Ovary (tissue), 9 donors: ENCODE results near the gene CDC14A. TPM values are rescaled to one million over a fixed set of nuclear protein-coding genes. Genes with fewer than 3 reads are reported as not detected.

Experiments
- DNase-seq, 5 donors: peaks; one replicate each; pipeline ENCODE4 v3.0.0-alpha.2; 2019 to 2020
- H3K27ac ChIP-seq, 2 donors: fragments of 200-600 bp; one replicate each; pipeline versions ENCODE4 v1.5.1 to v1.8.0; 2019 to 2022
- H3K27me3 ChIP-seq: fragments of 200-600 bp; one replicate; pipeline ENCODE4 v1.8.0; 2022
- H3K36me3 ChIP-seq: fragments of 200-600 bp; sonication (generic); one replicate; pipeline ENCODE4 v1.5.1; 2019
- H3K4me1 ChIP-seq: one replicate; pipeline ENCODE4 v1.8.1; 2013; ENCODE audit warnings: mild to moderate bottlenecking, moderate library complexity; ENCODE audit not compliant: insufficient read depth
- H3K4me3 ChIP-seq: fragments of 200-600 bp; sonication (generic); one replicate; pipeline ENCODE4 v1.5.1; 2017
- H3K9me3 ChIP-seq, 2 donors: fragments of 200-600 bp in 1 of 2; sonication (generic) in 1 of 2; one replicate each; pipeline versions ENCODE4 v1.5.1 to v1.8.1; 2013 to 2019; ENCODE audit warnings: mild to moderate bottlenecking in 1 of 2, moderate library complexity in 1 of 2
- EP300 ChIP-seq: sonication (generic); formaldehyde crosslinking; IDR thresholded peaks from one replicate; pipeline ENCODE4 v1.6.1; 2017; ENCODE audit warnings: antibody characterized with exemption
- POLR2A ChIP-seq: fragments of 450-650 bp; IDR thresholded peaks from one replicate; pipeline ENCODE4 v1.6.1; 2017; ENCODE audit warnings: antibody characterized with exemption, mild to moderate bottlenecking, moderate library complexity
- WGBS, 3 donors: extraction: QIAGEN DNeasy Blood & Tissue Kit in 1 of 3; methylation state at CpG; one replicate each; pipeline versions ENCODE4 v1.1.5 to v1.1.7; 2013 to 2017; 5-methylcytosine and 5-hydroxymethylcytosine counted together
- intact Hi-C, 4 donors: fragments of 100-400 bp; cut with DNase I; formaldehyde crosslinking; loops; one replicate each; pipeline versions ENCODE4 v1.11.0 to v1.15.1; 2022 to 2023
- polyA plus RNA-seq, 2 donors: library from polyadenylated mRNA; stranded (reverse); fragments of 200-250 nt in 1 of 2; fragments of 350-450 nt in 1 of 2; fragmentation: Illumina TruSeq in 1 of 2; extraction: RNeasy Lipid Tissue Mini Kit (QIAGEN cat#74804) in 1 of 2; gene quantifications; one replicate each; pipeline ENCODE4 v1.2.3, GENCODE V29; 2013 to 2014
- total RNA-seq, 7 donors: library from RNA; depleted of rRNA in 2 of 7; stranded (reverse); fragments of >200 nt in 2 of 7; fragmentation: NEBNext Ultra II Directional in 3 of 7; extraction: Animal tissue kit (Norgen Biotek cat#: 25700) in 3 of 7; gene quantifications; one replicate each; pipeline versions ENCODE4 v1.1.0 to v1.2.4, GENCODE V29; 2016 to 2023
- TF ChIP-seq, protein P1 (sequence below), 3 donors: fragments of 450-650 bp in 2 of 3; fragments of 200-600 bp in 1 of 3; IDR thresholded peaks; one replicate each; pipeline versions ENCODE4 v1.5.1 to v1.8.0; 2016 to 2022; ENCODE audit warnings: antibody characterized with exemption in 3 of 3, mild to moderate bottlenecking in 1 of 3
- donor health status: DM: no; HTN: no; CAD: no; lungs with moderate emphysema.
- donor health status: DM: no; HTN: no; CAD: no.
- donor health status: Bipolar disorder and iron deficiency.
- donor health status: DM: yes; HTN: yes; CAD: no.
- donor health status: DM: no; HTN: no; CAD: no.
- donor health status: DM: yes; HTN: yes; CAD: no.

CDC14A gene
- total and polyA plus RNA-seq, 9 donors: 4.6 to 47.4 (median 8.6) TPM

DNA sequence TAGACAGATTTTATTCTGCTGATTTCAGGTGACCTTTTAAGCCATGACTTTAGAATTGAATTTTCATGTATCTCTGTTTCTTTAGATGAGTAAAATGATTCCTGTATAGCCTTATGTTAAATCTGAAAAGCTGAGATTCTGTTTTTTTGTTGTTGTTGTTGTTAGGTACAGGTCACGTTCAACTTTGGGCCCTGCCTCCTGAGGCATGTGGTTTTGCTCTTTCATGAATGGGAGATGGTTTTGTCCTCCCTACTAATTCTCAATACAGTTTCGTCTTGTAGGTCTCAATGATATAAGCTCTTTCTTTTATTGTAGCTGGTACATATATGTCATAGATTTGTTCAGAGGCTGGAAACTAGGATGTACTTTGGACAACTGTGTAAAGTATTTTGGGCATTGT, 79.6 kb downstream of the CDC14A start:
- Histone ChIP-seq H3K27me3 (no peaks in the 10 kb centered on the region), H3K36me3 (no peaks in the 10 kb centered on the region), H3K9me3 (no peaks in the 10 kb centered on the region), H3K4me3 (no peak overlapping the region), H3K27ac (no peak overlapping the region), H3K4me1 (no peaks in the 10 kb centered on the region)
- DNase-seq: no peak
- intact Hi-C loops: no loop called here
- TF ChIP-seq POLR2A (no peak), EP300 (no peak)
- TF ChIP-seq, protein P1, sequence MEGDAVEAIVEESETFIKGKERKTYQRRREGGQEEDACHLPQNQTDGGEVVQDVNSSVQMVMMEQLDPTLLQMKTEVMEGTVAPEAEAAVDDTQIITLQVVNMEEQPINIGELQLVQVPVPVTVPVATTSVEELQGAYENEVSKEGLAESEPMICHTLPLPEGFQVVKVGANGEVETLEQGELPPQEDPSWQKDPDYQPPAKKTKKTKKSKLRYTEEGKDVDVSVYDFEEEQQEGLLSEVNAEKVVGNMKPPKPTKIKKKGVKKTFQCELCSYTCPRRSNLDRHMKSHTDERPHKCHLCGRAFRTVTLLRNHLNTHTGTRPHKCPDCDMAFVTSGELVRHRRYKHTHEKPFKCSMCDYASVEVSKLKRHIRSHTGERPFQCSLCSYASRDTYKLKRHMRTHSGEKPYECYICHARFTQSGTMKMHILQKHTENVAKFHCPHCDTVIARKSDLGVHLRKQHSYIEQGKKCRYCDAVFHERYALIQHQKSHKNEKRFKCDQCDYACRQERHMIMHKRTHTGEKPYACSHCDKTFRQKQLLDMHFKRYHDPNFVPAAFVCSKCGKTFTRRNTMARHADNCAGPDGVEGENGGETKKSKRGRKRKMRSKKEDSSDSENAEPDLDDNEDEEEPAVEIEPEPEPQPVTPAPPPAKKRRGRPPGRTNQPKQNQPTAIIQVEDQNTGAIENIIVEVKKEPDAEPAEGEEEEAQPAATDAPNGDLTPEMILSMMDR (IDR thresholded peaks at IDR 0.05): no peak
- WGBS, 3 donors: 87 to 94% (median 91%) methylated on average over 2 of the region's 2 CpGs

DNA sequence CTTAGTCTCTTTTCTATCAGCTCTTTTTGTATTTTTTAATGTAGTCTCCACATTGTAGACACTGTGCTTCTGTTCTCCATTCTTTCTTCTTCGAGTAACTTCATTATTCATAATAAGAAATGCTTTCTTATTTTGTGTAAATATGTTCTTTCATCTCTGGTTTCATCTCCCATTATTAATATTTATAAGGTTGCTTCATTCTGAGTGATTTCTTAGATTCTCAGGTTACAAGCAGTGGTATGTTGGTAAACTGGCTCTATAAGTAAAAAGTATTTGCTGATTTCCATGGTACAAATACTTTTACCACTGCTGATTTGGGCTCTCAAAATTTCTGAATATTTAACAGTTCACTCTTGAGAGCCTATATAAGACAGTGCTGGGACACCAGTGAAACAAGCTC, 81.3 kb downstream of the CDC14A start:
- Histone ChIP-seq H3K27me3 (no peaks in the 10 kb centered on the region), H3K9me3 (no peaks in the 10 kb centered on the region), H3K4me1 (peaks cover under 1% of the 10 kb centered on the region), H3K4me3 (no peak overlapping the region), H3K36me3 (no peaks in the 10 kb centered on the region), H3K27ac (no peak overlapping the region)
- intact Hi-C loops: no loop called here
- TF ChIP-seq EP300 (no peak), POLR2A (no peak)
- TF ChIP-seq, protein P1 (IDR thresholded peaks at IDR 0.05): no peak
- WGBS, 3 donors: 90 to 93% (median 91%) methylated on average over 1 of the region's 1 CpG
- no peak for DNase-seq

DNA sequence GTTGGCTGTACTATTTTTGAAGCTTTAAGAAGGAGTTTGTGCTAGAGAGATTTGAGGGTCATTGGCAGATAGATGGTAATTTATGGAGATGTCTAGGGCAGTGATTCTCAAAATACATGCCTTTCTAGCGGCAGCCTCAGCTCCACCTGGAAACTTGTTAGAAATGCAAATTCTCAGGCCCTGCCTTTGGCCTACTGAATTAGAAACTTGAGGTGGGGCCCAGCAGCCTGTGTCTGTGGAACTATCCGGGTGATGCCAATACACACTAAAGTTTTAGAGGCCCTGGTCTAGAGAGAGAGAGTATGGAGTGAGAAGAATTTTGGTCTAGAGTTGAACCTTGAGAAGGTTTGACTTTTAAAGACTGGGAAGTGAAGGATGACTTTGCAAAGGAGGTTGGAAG, 82.5 kb downstream of the CDC14A start:
- no peak for DNase-seq
- no peaks in the 10 kb centered on the region for H3K36me3 ChIP-seq
- intact Hi-C loops: no loop called here
- H3K4me3 ChIP-seq: no peak overlapping the region
- no peak for TF ChIP-seq POLR2A
- TF ChIP-seq, protein P1 (IDR thresholded peaks at IDR 0.05): no peak
- TF ChIP-seq EP300: no peak
- H3K27ac ChIP-seq: no peak overlapping the region
- WGBS, 3 donors: 82 to 87% (median 87%) methylated on average over 2 of the region's 2 CpGs
- peaks cover 3% of the 10 kb centered on the region for H3K4me1 ChIP-seq
- H3K9me3 ChIP-seq: no peaks in the 10 kb centered on the region
- H3K27me3 ChIP-seq: no peaks in the 10 kb centered on the region

DNA sequence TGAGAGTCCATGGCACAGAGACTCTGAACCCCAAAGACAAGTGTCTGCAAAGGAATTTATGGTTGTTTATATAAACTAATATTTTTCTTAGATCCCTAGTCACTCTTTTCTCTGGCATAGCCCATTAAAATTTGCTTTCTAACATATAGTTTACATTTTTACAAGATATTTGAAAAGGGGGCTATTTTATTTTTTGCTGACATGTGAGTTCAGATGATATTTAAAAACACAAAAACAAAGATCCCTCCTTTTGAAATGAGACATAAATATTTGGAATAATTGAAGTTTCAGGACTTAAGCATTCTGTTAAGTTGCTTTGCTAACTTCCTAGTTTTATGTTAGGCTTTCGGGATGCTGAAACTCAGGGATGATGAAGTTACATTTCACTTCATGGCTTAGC, 86.1 kb downstream of the CDC14A start:
- WGBS, 3 donors: 31 to 50% (median 47%) methylated on average over 1 of the region's 1 CpG
- TF ChIP-seq, protein P1 (IDR thresholded peaks at IDR 0.05): no peak
- intact Hi-C loops: no loop called here

DNA sequence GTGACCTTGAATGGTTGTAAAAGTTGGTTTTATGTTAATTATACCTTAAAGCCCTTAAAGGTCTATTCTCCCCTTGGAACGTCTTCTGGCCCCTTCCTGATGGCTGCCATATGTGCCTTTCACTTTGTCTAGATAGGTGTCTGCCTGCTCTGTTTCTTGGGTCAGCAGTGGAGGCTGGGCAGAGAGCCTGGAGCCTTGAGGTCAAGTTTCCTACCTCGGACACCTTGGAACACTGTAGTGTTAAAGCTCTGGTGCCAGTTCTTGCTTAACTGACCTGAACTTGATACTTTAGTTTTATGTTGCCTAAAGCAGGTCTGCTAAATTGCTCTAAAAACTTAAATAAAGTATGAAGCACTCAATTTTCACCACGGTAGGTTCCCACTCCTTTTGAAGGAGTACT, 86.5 kb downstream of the CDC14A start:
- 23 to 42% (median 27%) methylated on average over 3 of the region's 3 CpGs for WGBS, 3 donors
- no peak for TF ChIP-seq EP300
- no peak for TF ChIP-seq POLR2A
- TF ChIP-seq, protein P1 (IDR thresholded peaks at IDR 0.05): no peak
- Histone ChIP-seq H3K27me3 (no peaks in the 10 kb centered on the region), H3K36me3 (no peaks in the 10 kb centered on the region), H3K4me1 (peaks cover 3% of the 10 kb centered on the region), H3K4me3 (no peak overlapping the region), H3K27ac (no peak overlapping the region), H3K9me3 (no peaks in the 10 kb centered on the region)
- DNase-seq: no peak
- intact Hi-C loops: no loop called here

More for the DNA sequence above, 86.1 kb downstream of the CDC14A start:
- no peak for DNase-seq
- Histone ChIP-seq H3K36me3 (no peaks in the 10 kb centered on the region), H3K27me3 (no peaks in the 10 kb centered on the region), H3K4me1 (peaks cover 3% of the 10 kb centered on the region), H3K9me3 (no peaks in the 10 kb centered on the region), H3K4me3 (no peak overlapping the region), H3K27ac (no peak overlapping the region)
